DMS114 treated with DMSO at 0.1 percent for 48 hours (cell line): ENCODE results near the gene GNL1.
"Not testable (repeated sequence)": the region's sequence is repeated elsewhere in the genome, so short reads cannot be mapped to it uniquely, and the experiment has no call there.

Source experiments
- DNase-seq: peaks from one replicate; lab custom pipeline; 2025; ENCODE audit not compliant: unreplicated experiment; lab: John Stamatoyannopoulos, UW

GNL1 gene

DNA sequence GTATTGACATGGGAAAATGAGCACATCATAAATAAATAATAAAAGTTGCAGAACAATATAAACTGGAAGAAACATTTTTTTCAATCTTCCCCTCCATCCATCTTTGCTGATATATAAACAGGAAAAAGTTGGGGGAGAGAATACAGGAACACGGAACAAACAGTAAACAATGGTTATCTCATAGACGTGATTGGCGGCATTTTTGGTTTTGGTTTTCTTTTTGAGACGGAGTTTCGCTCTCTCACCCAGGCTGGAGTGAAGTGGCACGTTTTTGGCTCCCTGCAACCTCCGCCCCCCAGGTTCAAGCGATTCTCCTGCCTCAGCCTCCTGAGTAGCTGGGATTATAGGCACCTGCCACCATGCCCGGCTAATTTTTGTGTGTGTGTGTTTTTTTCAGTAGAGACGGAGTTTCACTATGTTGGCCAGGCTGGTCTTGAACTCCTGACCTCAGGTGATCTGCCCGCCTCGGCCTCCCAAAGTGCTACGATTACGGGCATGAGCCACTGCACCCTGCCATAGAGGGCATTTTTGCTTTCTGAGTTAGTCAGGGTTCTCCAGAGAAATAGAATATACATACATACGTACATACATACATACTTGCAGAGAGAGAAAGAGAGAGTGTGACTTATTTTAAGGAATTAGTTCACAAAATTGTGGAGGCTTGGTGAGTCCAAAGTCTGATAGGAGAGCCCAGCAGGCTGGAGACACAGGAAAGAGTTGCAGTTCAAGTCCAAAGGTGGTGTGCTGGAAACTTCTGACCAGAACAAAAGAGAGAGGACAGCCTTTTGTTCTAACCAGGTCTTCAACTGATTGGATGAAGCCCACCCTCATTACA, 22.6 kb downstream of the GNL1 start:
- DNase-seq, result no peak

DNA sequence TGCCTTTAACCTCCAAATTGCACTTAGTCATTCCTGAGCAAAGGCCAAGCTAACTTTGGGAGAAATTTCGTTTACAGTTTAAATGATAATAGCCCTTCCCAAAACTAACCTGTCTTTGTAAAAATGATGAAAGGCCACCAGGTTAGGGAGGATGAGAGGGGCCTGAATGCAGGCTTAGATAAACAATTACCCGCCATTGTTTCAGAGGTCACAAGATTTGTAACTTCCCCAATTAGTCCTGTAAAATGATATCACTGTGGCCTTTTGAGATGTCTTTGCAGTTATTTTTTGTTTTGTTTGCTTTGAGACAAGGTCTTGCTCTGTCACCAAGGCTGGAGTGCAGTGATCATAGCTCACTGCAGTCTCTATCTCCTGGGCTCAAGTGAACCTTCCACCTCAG, 26.3 kb downstream of the GNL1 start:
- no peak for DNase-seq

GRCh38 chr6:30529349-30529875, 26.9 kb downstream of the GNL1 start:
- not testable (repeated sequence) for DNase-seq

DNA sequence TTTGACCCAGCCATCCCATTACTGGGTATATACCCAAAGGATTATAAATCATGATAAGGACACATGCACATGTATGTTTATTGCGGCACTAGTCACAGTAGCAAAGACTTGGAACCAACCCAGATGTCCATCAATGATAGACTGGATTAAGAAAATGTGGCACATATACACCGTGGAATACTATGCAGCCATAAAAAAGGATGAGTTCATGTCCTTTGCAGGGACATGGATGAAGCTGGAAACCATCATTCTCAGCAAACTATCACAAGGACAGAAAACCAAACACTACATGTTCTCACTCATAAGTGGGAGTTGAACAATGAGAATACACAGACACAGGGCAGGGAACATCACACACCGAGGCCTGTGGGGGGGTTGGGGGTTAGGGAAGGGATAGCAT, 29.8 kb downstream of the GNL1 start:
- not testable (repeated sequence) for DNase-seq

- not testable (repeated sequence) for DNase-seq
Observed at GRCh38 chr6:30521952-30522351, 34.3 kb downstream of the GNL1 start.

- DNase-seq, result not testable (repeated sequence)
Observed at GRCh38 chr6:30521082-30521481, 35.2 kb downstream of the GNL1 start.

GRCh38 chr6:30520522-30520921, 35.8 kb downstream of the GNL1 start:
- no peak for DNase-seq

DNA sequence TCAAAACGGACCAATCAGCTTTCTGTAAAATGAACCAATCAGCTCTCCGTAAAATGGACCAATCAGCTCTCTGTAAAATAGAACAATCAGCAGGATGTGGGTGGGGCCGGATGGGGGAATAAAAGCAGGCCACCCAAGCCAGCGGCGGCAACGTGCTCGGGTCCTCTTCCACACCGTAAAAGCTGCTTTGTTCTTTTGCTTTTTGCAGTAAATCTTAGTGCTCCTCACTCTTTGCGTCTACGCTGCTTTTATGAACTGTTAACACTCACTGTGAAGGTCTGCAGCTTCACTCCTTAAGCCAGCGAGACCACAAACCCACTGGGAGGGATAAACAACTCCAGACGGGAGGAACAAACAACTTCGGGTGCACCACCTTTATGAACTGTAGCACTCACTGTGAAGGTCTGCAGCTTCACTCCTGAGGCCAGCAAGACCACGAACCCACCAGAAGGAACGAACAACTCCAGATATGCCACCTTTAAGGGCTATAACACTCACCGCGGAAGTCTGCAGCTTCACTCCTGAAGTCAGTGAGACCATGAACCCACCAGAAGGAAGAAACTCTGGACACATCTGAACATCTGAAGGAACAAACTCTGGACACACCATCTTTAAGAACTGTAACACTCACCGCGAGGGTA, 37.7 kb downstream of the GNL1 start:
- not testable (repeated sequence) for DNase-seq

DNA sequence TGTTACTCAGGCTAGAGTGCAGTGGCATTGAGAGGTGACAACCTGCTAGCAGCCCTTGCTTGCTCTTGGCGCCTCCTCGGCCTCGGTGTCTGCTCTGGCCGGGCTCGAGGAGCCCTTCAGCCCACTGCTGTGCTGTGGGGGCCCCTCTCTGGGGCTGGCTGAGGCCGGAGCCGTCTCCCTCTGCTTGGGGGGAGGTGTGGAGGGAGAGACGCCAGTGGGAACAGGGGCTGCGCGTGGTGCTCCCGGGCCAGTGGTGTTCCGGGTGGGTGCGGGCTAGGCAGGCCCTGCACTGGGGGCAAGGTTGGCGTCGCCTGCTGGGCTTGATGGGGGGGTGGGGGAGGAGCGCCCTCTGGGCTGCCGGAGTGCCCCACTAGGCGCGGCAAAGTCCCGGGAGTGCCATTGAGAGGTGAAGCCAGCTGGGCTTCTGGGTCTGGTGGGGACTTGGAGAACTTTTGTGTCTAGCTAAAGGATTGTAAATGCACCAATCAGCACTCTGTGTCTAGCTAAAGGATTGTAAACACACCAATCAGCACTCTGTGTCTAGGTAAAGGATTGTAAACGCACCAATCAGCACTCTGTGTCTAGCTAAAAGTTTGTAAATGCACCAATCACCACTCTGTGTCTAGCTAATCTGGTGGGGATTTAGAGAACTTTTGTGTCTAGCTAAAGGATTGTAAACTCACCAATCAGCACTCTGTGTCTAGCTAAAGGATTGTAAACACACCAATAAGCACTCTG, 38.4 kb downstream of the GNL1 start:
- DNase-seq, result not testable (repeated sequence)

GRCh38 chr6:30516754-30517076, 39.6 kb downstream of the GNL1 start:
- DNase-seq, result not testable (repeated sequence)

DNA sequence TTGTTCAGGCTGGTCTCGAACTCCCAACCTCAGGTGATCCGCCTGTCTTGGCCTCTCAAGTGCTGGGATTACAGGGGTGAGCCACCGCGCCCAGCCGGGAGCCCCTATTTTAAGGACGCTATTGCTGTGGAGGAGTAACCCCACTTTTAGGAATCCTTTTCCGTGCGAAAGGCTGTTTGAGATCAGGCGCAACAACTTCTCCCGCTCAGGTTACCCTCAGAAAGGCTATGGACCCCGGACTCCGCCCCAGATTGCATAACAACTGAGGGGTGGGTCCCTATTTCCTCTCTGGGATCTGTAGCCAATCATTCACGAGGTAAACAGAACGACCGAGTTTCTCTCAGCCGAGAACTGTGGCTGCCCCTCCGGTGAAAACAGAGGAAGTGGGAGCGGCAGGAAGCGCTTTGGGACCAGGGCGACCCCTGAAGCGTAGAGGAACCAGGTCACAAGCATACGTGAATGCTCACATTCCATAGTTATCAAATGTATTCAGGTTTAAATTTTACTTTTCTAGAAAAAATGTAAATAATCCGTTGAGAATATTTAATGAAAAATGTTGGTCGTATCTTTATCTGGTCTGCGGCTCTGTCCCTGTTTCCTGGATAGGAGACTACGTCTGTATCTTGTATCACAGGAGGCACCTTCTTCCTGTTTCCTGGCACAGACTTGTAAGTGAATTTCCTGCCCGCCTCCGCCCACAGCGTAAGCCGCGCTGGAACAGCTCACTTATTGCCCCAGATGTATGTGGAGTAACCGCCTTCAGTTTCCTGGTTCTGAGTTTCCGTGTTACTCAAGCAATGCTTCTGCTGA, 40.1 kb downstream of the GNL1 start:
- peak; percentile 92 for DNase-seq

DNA sequence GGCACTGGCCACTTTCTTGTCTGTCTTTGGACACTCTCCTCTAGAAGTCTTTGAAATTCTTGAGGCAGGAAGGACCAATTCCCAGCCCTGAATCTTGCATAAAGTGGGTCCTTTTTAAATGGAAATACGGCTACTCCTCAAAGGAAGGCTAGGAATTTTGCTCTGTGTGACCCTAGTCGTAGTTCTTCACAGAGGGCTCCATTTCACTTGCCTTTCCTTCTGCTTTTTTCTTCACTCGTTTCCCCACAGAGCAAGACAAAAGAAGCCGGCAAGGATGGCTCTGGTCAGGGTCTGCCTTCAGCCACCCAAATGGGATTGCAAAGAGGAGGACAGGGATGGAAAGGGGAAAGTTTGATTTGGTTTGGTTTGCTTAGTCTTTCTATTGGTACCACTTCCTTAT, 41.2 kb downstream of the GNL1 start:
- no peak for DNase-seq

DNA sequence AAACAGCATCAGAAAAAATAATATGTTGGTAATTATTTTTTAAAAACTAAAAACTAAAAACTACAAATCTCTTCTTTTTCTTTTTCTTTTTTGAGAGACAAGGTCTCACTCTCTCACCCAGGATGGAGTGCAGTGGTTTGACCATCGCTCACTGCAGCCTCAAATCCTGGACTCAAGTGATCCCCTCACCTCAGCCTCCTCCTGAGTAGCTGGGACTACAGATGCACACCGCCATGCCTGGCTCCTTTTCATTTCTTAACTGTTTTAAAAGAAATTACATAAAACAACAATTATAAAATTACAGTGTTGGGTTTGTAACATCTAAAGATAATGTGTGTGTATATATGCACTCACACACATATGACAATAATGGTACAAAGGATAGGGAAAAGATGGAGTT, 42.8 kb downstream of the GNL1 start:
- DNase-seq, result no peak

GRCh38 chr6:30511169-30511546, 45.1 kb downstream of the GNL1 start:
- no peak for DNase-seq

GRCh38 chr6:30510419-30511168, 45.7 kb downstream of the GNL1 start:
- no peak for DNase-seq

DNA sequence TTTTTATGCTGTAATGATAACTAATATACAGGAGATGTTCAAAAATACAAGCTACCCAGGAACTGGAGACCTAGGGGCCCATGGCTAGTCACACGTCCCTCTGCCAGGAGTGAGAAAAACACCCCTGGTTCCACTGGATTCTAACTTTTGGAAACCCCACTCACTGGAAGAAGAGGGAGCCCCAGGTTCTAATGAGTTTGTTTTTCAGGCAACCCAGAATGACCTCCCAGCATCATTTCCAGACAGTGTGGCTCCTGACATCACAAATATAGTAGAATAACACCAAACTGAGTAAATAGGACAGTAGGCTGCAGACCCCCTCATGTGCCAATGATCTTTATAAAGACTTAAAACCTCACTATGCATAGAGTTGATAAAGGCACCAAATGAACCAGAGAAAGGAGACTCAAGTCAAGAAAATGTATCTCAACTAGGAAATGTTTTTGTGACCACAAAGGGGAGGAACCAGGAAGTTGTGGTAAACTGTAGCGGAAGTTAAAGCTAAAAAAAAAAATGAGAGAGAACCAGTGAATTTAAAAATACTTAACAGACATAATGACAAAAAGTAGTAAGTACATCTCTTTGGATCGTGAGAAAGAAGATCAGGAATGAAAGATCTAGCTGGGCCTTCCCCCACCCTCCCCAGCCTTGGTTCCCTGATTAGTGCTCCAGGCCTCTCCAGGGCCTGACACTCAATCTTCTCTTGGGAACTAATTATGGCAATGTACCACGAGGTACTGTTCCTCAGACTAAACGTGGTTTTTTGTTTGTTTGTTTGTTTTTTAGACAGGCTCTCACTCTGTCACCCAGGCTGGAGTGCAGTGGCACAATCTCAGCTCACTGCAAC, 47.2 kb downstream of the GNL1 start:
- no peak for DNase-seq

DNA sequence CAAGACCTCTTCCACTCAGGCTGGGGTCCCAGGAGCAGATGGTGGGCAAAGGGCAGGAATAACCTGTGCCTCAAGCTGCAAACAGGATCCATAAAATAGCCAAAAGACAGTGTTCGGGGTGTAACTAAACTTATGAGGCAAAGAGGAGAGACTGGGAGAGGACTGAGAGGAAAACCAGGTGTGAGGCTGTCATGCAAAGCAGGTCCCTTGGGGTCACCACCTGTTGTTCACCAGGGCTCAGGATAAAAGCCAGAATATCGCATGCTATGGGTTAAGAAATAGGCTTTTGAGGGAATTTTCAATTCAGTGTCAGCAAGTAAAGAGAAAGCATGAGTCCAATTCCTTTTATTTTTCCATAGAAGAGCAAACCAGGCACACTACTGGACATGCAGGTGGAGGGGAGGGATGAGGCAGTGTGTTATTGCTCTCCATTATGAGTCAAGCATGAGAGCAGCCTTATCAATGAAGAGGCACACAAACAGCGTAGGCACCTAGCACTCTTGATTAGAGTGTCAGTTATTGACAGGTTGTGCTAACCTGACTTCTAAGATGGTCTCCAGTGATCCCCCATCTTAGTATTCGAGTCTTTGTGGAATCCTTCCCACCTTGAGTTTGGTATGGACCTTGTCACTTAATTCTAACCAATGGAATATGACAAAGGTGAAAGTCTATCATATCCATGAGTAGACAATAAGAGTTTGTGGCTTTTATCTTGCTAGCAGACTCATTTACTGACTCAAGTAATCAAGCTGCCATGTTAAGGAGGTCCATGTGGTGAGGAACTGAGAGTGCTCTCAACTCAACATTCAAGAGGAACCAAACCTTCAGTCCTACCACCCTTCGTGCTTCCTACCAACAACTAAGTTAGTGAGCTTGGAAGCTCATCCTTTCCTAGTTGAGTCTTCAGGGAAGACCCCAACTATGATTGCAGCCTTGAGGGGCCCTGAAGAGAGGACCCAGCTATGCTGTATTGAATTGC, 48.2 kb downstream of the GNL1 start:
- DNase-seq, result no peak
